ENCODE measurements around the gene TFR2.

The TFR2 gene

DNA sequence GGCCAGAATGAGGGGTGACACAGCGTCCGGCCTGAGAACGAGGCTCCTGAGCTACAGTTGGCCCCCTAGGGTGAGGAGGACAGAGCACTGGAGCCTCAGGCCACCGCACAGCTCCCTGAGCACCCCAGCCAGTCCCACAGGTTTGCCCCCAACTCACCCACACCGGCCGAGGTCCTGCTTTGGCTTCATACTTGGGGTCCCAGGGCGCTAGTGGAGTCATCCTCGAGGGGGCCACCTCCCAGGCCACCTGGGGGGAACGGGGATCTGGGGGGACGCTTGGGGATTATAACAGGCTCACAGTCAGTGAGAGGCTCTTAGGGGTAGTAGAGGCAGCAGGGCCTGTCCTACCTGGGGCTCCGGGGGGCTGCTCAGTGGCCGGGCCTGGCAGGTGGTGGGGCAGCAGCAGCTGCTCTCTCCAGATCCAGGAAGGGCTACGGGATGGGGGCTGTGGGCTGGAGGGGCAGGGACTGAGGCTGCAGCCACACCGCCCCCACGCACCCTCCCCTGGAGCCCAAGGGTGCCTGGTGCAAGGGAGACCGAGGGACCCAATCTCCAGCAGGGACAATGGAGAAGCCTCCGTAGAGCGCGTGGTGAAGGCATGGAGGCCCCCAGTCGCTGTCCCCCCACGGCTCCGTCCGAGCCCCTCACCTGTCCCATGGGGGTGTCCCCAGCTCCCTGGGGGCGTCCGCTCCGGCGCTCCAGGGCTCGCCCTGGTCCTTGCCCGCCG, 68.2 kb downstream of the TFR2 start:
- no peak for DNase-seq (ENCODE audit: low read depth in 2 of 2)

DNA sequence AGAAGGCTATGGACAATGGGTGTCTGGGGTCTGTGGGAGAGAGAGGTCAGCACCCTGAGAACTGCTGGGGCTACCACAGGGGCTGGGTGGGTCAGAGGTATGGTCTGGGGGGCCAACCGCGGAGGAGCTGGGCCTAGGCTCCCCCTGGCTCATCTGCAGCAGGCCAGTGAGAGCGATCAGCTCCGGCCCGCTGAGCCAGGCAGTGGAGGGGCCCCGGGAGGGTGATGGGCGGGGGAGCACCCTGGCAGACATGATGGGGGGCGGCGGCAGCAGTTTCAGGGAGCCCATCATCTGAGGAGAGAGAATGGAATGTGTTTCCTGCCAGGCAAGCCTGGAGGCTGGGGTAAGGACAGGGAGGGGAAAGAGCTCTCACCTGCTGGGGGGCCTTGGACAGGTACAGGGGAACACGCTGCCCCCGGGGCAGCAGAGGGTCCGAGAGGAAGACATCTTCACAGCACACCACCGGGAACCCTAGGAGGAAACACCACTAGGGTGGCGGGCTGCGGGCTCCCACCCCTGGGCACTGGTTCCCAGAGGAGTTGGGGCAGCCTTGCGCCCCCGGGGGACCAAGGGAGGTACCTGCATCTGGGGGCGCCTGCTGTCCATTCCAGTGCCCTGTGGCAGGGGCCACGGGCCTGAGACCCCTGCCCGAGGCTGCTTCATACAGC, 68.9 kb downstream of the TFR2 start:
- no peak for DNase-seq (ENCODE audit: low read depth in 2 of 2)

DNA sequence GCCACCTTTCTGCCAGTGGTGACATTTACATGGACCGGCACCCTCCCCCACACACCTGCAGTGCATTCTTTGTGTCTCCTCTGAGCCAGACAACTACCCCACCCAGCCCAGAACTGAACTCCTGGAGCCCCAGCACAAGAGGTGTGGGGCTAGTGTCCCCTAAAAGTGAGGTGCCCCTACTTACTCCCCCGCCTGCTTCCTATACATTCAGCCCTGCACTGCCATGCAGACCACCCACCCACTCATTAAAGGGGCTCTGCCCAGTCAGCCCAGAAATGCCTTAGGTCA, 69.6 kb downstream of the TFR2 start:
- DNase-seq (ENCODE audit: low read depth in 2 of 2) = no peak

DNA sequence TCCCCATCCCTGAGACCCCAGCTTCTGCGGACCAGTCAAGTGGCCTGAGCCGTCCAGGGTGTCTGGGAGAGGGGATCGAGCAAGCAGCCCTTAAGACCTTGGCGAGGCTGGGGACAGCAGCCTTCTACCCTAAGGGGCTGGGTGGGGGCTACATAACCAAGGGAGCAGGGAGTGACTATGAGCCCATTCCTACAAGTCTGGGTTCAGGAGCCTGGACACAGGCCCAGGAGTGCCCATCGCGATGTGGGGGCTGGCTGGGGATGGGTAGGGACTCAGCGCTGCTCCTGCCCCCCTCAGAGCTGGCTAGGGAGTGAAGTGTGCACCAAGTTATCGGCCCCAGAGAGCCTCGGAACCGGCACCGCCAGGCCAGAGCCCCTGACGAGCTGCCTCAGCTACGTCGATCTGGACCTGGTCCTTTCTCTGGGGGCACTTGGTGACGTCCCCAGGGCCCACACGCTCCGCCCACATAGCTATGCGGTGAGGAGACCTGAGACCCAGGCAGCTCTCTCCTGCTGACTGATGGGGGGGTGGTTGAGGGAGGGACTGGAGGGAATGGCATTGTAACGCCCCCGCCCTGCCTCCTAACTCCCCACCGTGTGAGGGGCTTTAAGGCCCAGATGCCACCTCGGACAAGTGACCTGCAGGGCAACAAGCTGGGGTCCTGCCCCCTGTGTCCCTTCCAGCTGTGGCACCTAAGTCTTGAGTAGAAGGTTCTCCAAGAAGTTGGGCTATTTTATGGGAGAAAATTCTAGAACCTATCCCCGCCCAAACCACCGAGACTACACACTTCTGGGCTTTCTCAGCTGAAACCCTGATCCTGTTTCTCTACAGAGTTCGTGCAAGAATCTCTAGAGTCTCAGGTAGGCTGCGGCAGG, 70.2 kb downstream of the TFR2 start:
- DNase-seq (ENCODE audit: low read depth in 2 of 2) = no peak

All from fibroblast of skin of left biceps (primary cell).